ENCODE results near the gene SPEF1. TPM values are rescaled to one million over a fixed set of nuclear protein-coding genes. Genes with fewer than 3 reads are reported as not detected.

Gene SPEF1
- polyA plus RNA-seq, 3 donors: 0.09 TPM; not detected in 2

DNA sequence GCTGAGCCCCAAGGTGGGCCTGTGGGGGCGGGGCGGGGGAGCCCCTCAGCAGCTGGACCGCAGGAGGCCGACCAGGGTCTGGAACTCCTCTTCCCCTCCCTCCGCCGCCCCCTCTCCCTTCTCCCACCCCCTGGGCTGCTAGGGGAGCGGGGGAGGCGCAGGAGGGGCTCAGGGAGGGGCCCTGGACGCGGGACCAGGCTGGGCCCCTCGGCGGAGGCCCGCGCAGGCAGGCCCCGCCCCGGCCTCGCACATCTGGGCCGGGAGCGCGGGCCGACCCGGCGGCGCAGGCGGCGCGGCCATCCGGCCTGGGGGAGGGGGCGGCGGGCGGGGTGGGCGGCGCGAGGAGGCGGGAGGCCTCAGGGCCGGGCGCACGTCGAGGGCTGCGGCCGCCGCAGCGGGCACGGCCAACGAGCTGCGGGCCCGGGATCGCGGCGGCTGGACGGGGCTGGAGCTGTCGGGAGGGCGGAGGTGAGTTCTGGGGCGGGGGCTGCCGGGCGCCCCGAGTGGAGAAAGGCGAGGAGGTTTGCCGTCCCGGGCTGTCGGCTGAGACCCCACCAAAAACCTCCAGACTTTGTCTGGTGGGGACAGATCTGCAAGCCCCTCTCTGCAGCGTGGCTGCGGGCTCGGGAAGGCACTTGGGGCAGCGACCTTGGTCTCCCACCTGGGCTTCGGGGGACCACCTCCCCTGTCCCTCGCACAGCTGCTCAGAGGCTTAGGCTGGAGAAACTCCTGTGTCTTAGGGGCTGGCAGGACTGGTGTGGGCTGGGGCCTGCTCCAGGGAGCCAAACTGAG is 48.7 kb downstream of the SPEF1 start, which contains the start of gene HSPA12B:
HSPA12B (plus strand) TSS at position 359 of the 792 bp plus-strand sequence. CDS start 5,990 bp downstream, outside the sequence.
- Mint-ChIP-seq H3K27ac (no peak within 1 kb of the TSS), H3K36me3 (no peaks in the 10 kb centered on the region), H3K27me3 (ENCODE audit: low read depth in 3 of 3) (peaks cover 39 to 54% (median 45%) of the 10 kb centered on the region in 3 donors), H3K9me3 (peaks cover 0 to 5% (median 0%) of the 10 kb centered on the region in 7 donors), H3K4me3 (peak within 1 kb of the TSS in 1 of 2 donors; percentile 80), H3K4me1 (peaks cover 11% of the 10 kb centered on the region)
- TF ChIP-seq, protein P1, sequence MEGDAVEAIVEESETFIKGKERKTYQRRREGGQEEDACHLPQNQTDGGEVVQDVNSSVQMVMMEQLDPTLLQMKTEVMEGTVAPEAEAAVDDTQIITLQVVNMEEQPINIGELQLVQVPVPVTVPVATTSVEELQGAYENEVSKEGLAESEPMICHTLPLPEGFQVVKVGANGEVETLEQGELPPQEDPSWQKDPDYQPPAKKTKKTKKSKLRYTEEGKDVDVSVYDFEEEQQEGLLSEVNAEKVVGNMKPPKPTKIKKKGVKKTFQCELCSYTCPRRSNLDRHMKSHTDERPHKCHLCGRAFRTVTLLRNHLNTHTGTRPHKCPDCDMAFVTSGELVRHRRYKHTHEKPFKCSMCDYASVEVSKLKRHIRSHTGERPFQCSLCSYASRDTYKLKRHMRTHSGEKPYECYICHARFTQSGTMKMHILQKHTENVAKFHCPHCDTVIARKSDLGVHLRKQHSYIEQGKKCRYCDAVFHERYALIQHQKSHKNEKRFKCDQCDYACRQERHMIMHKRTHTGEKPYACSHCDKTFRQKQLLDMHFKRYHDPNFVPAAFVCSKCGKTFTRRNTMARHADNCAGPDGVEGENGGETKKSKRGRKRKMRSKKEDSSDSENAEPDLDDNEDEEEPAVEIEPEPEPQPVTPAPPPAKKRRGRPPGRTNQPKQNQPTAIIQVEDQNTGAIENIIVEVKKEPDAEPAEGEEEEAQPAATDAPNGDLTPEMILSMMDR (IDR thresholded peaks at IDR 0.05): no peak
- Histone ChIP-seq H3K27me3 (ENCODE audit: control insufficient read depth in 2 of 2, insufficient read depth in 2 of 2, low read length in 2 of 2) (peaks cover 0 to 45% of the 10 kb centered on the region in 2 donors), H3K27ac (ENCODE audit: low read depth in 1 of 2, low read length in 2 of 2) (no peak within 1 kb of the TSS), H3K4me3 (replicated peaks in 1 of 3; ENCODE audit: low read depth in 2 of 3, low read length in 3 of 3) (no peak within 1 kb of the TSS), H3K9me3 (replicated peaks in 1 of 2; ENCODE audit: control insufficient read depth in 1 of 2, insufficient read depth in 1 of 2, low read length in 2 of 2) (peaks cover 0 to 4% of the 10 kb centered on the region in 2 donors), H3K4me1 (ENCODE audit: control insufficient read depth in 1 of 2, insufficient read depth in 2 of 2, low read length in 2 of 2) (no peaks in the 10 kb centered on the region), H3K36me3 (replicated peaks in 1 of 2; ENCODE audit: control insufficient read depth in 1 of 2, insufficient read depth in 2 of 2, low read length in 2 of 2) (no peaks in the 10 kb centered on the region), H3K79me2 (ENCODE audit: insufficient read depth, low read length) (no peaks in the 10 kb centered on the region), H3K9ac (ENCODE audit: insufficient read depth, low read length, poor library complexity, severe bottlenecking) (no peak within 1 kb of the TSS), H2AFZ (ENCODE audit: insufficient read depth, low read depth, low read length, poor library complexity, severe bottlenecking) (no peak within 1 kb of the TSS), H4K20me1 (ENCODE audit: insufficient read depth, low read length) (no peaks in the 10 kb centered on the region), H3K4me2 (replicated peaks; ENCODE audit: extremely low read depth, low read length, poor library complexity, severe bottlenecking) (no peak within 1 kb of the TSS)
- intact Hi-C loops (cut with micrococcal nuclease): no loop called here
- no peak for DNase-seq
- 15% methylated on average over 42 of the region's 67 CpGs for WGBS (ENCODE audit: insufficient coverage)

DNA sequence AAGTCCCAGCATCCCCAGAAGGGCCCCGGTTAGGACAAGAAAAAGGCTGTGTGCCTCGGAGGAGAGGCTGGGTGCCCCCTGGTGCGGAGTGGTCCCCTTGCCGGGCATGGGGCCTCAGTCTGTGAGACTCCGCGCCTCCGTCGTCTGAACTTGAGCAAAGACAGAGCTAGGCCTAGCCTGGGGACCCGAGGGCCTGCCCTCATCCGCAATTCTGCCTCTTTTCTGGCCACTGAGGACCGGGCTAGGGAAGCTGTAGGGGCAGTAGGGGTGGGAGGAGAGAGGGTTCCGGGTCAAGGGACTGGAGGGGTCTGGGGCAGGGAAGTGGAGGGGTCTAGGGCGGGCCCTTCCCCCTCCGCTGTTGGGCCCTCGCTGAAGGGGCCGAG is 49.3 kb downstream of the SPEF1 start:
- peaks cover 11% of the 10 kb centered on the region for H3K4me1 Mint-ChIP-seq
- Histone ChIP-seq H3K4me3 (replicated peaks in 1 of 3; ENCODE audit: low read depth in 2 of 3, low read length in 3 of 3) (no peak overlapping the region), H4K20me1 (ENCODE audit: insufficient read depth, low read length) (no peaks in the 10 kb centered on the region), H2AFZ (ENCODE audit: insufficient read depth, low read depth, low read length, poor library complexity, severe bottlenecking) (no peak overlapping the region), H3K4me2 (replicated peaks; ENCODE audit: extremely low read depth, low read length, poor library complexity, severe bottlenecking) (no peak overlapping the region), H3K27me3 (ENCODE audit: control insufficient read depth in 2 of 2, insufficient read depth in 2 of 2, low read length in 2 of 2) (peaks cover 0 to 50% of the 10 kb centered on the region in 2 donors), H3K9me3 (replicated peaks in 1 of 2; ENCODE audit: control insufficient read depth in 1 of 2, insufficient read depth in 1 of 2, low read length in 2 of 2) (peaks cover 0 to 4% of the 10 kb centered on the region in 2 donors), H3K27ac (ENCODE audit: low read depth in 1 of 2, low read length in 2 of 2) (no peak overlapping the region), H3K36me3 (replicated peaks in 1 of 2; ENCODE audit: control insufficient read depth in 1 of 2, insufficient read depth in 2 of 2, low read length in 2 of 2) (no peaks in the 10 kb centered on the region), H3K9ac (ENCODE audit: insufficient read depth, low read length, poor library complexity, severe bottlenecking) (no peak overlapping the region), H3K4me1 (ENCODE audit: control insufficient read depth in 1 of 2, insufficient read depth in 2 of 2, low read length in 2 of 2) (no peaks in the 10 kb centered on the region), H3K79me2 (ENCODE audit: insufficient read depth, low read length) (no peaks in the 10 kb centered on the region)
- WGBS (ENCODE audit: insufficient coverage): 93% methylated on average over 12 of the region's 16 CpGs
- no peak for DNase-seq
- peaks cover 44 to 59% (median 51%) of the 10 kb centered on the region in 3 donors for H3K27me3 Mint-ChIP-seq (ENCODE audit: low read depth in 3 of 3)
- TF ChIP-seq, protein P1 (IDR thresholded peaks at IDR 0.05): no peak
- peak overlapping the region in 1 of 2 donors; percentile 18 for H3K4me3 Mint-ChIP-seq
- intact Hi-C loops (cut with micrococcal nuclease): no loop called here
- H3K36me3 Mint-ChIP-seq: no peaks in the 10 kb centered on the region
- H3K27ac Mint-ChIP-seq: no peak overlapping the region
- H3K9me3 Mint-ChIP-seq: peaks cover 0 to 5% (median 0%) of the 10 kb centered on the region in 7 donors
